Activated T-helper 1 cell treated with anti-CD3 and anti-CD28 coated beads, Interleukin-12 subunit alpha, Interleukin-12 subunit beta, Interleukin-2, Interleukin-4 antibody, amounts not matched to agents 30 ng/mL and 10 ng/mL and 1 ng/mL, durations not matched to agents 14 hours and 24 hours and 36 hours (primary cell): ENCODE results near the gene INO80B. TPM values are rescaled to one million over a fixed set of nuclear protein-coding genes. Genes with fewer than 3 reads are reported as not detected.
"Not testable (repeated sequence)": the region's sequence is repeated elsewhere in the genome, so short reads cannot be mapped to it uniquely, and the experiment has no call there.

Experiments used
- DNase-seq: peaks from one replicate; pipeline ENCODE4 v3.0.0; 2021; ENCODE audit warnings: low spot score
- H3K27ac Mint-ChIP-seq: one replicate; pipeline ENCODE4 v1.8.0; 2021; ENCODE audit warnings: mild to moderate bottlenecking, mixed read lengths
- H3K27me3 Mint-ChIP-seq: one replicate; pipeline ENCODE4 v1.8.0; 2022; ENCODE audit warnings: mild to moderate bottlenecking, moderate library complexity, mixed read lengths; ENCODE audit not compliant: insufficient read depth
- H3K36me3 Mint-ChIP-seq: one replicate; pipeline ENCODE4 v1.8.0; 2021; ENCODE audit warnings: low read depth, mixed read lengths
- H3K4me1 Mint-ChIP-seq: one replicate; pipeline ENCODE4 v1.8.0; 2021; ENCODE audit warnings: low read depth, mixed read lengths
- H3K4me3 Mint-ChIP-seq: one replicate; pipeline ENCODE4 v1.8.0; 2021; ENCODE audit warnings: mild to moderate bottlenecking, moderate library complexity, mixed read lengths
- H3K9me3 Mint-ChIP-seq: one replicate; pipeline ENCODE4 v1.8.0; 2021; ENCODE audit warnings: mixed read lengths
- intact Hi-C: fragments of 100-400 bp; cut with micrococcal nuclease; formaldehyde crosslinking; loops from one replicate; pipeline ENCODE4 v1.15.1; 2024
- total RNA-seq: library from RNA; stranded (reverse); gene quantifications from 2 replicates; pipeline ENCODE4 v1.2.3, GENCODE V29; 2022

INO80B gene
- total RNA-seq, 1 donor from 2014 or later: 67.8 TPM

- DNase-seq: no peak
- peaks cover 39% of the 10 kb centered on the region for H3K4me1 Mint-ChIP-seq
- H3K4me3 Mint-ChIP-seq: peak overlapping the region; percentile 41
- no peaks in the 10 kb centered on the region for H3K9me3 Mint-ChIP-seq
- H3K27ac Mint-ChIP-seq: peak overlapping the region; percentile 32
- peaks cover 11% of the 10 kb centered on the region for H3K36me3 Mint-ChIP-seq
- intact Hi-C loops: loop anchor here (2.0 to 10.0 kb wide), 2 partner anchors 35 to 235 kb away; partner anchors contain the start of genes INO80B and SEMA4F
- peaks cover 2% of the 10 kb centered on the region for H3K27me3 Mint-ChIP-seq
These were observed 34.9 kb upstream of the INO80B start for GRCh38 chr2:74420006-74420405.

- not testable (repeated sequence) for DNase-seq, H3K9me3 Mint-ChIP-seq, H3K27me3 Mint-ChIP-seq
- Mint-ChIP-seq H3K27ac (peak overlapping the region; percentile 99), H3K4me1 (peaks cover 39% of the 10 kb centered on the region), H3K4me3 (peak overlapping the region; percentile 98), H3K36me3 (peaks cover 16% of the 10 kb centered on the region)
- intact Hi-C loops: loop anchor here (1.0 to 10.0 kb wide), 7 partner anchors 20 to 234 kb away; partner anchors contain the start of genes AUP1, HTRA2, INO80B and SEMA4F
These were observed 34.3 kb upstream of the INO80B start for GRCh38 chr2:74420443-74421103.

GRCh38 chr2:74421221-74421870 is 33.5 kb upstream of the INO80B start, which contains the start of the genes C2orf81 and WDR54:
TSS of gene C2orf81 (minus strand) at chr2:74421619. CDS start at chr2:74421560, 59 bp downstream.
TSS of gene WDR54 (plus strand) at chr2:74421730. CDS start at chr2:74422154, 424 bp downstream.
- Mint-ChIP-seq H3K4me1 (peaks cover 35% of the 10 kb centered on the region), H3K27me3 (no peaks in the 10 kb centered on the region), H3K9me3 (no peaks in the 10 kb centered on the region), H3K4me3 (peak within 1 kb of the TSS; percentile 98), H3K36me3 (peaks cover 17% of the 10 kb centered on the region), H3K27ac (peak within 1 kb of the TSS; percentile 99)
- DNase-seq: peak; percentile 95
- intact Hi-C loops: loop anchor here (1.0 to 10.0 kb wide), 7 partner anchors 19 to 233 kb away; partner anchors contain the start of genes AUP1, HTRA2, INO80B and SEMA4F

GRCh38 chr2:74423231-74424095 is 31.4 kb upstream of the INO80B start:
- intact Hi-C loops: loop anchor here (10.0 kb wide), 1 partner anchor 231 kb away; the partner anchor contains the start of gene SEMA4F
- H3K27ac Mint-ChIP-seq: peak overlapping the region; percentile 49
- peaks cover 25% of the 10 kb centered on the region for H3K36me3 Mint-ChIP-seq
- H3K27me3 Mint-ChIP-seq: no peaks in the 10 kb centered on the region
- no peak for DNase-seq
- H3K4me3 Mint-ChIP-seq: peak overlapping the region; percentile 98
- peaks cover 29% of the 10 kb centered on the region for H3K4me1 Mint-ChIP-seq
- no peaks in the 10 kb centered on the region for H3K9me3 Mint-ChIP-seq

- no peaks in the 10 kb centered on the region for H3K9me3 Mint-ChIP-seq
- peaks cover 29% of the 10 kb centered on the region for H3K4me1 Mint-ChIP-seq
- H3K27ac Mint-ChIP-seq: no peak overlapping the region
- no peaks in the 10 kb centered on the region for H3K27me3 Mint-ChIP-seq
- H3K4me3 Mint-ChIP-seq: no peak overlapping the region
- intact Hi-C loops: loop anchor here (10.0 kb wide), 1 partner anchor 230 kb away; the partner anchor contains the start of gene SEMA4F
- peaks cover 25% of the 10 kb centered on the region for H3K36me3 Mint-ChIP-seq
- no peak for DNase-seq
These were observed 30.5 kb upstream of the INO80B start for GRCh38 chr2:74424139-74424992.

GRCh38 chr2:74424995-74425406 is 29.9 kb upstream of the INO80B start:
- H3K36me3 Mint-ChIP-seq: peaks cover 25% of the 10 kb centered on the region
- no peak overlapping the region for H3K27ac Mint-ChIP-seq
- no peak for DNase-seq
- intact Hi-C loops: loop anchor here (10.0 kb wide), 1 partner anchor 230 kb away; the partner anchor contains the start of gene SEMA4F
- no peak overlapping the region for H3K4me3 Mint-ChIP-seq
- peaks cover 25% of the 10 kb centered on the region for H3K4me1 Mint-ChIP-seq
- H3K9me3 Mint-ChIP-seq: no peaks in the 10 kb centered on the region
- no peaks in the 10 kb centered on the region for H3K27me3 Mint-ChIP-seq

GRCh38 chr2:74425523-74425922 is 29.4 kb upstream of the INO80B start:
- intact Hi-C loops: loop anchor here (10.0 kb wide), 1 partner anchor 229 kb away; the partner anchor contains the start of gene SEMA4F
- H3K36me3 Mint-ChIP-seq: peaks cover 25% of the 10 kb centered on the region

GRCh38 chr2:74426181-74426758 is 28.6 kb upstream of the INO80B start:
- no peak for DNase-seq
- Mint-ChIP-seq H3K4me3 (no peak overlapping the region), H3K27me3 (no peaks in the 10 kb centered on the region), H3K4me1 (peaks cover 14% of the 10 kb centered on the region), H3K9me3 (no peaks in the 10 kb centered on the region), H3K27ac (no peak overlapping the region), H3K36me3 (peaks cover 25% of the 10 kb centered on the region)
- intact Hi-C loops: loop anchor here (10.0 kb wide), 1 partner anchor 229 kb away; the partner anchor contains the start of gene SEMA4F

More at GRCh38 chr2:74425523-74425922, 29.4 kb upstream of the INO80B start:
- H3K4me3 Mint-ChIP-seq: no peak overlapping the region
- DNase-seq: no peak
- no peaks in the 10 kb centered on the region for H3K9me3 Mint-ChIP-seq
- no peaks in the 10 kb centered on the region for H3K27me3 Mint-ChIP-seq
- H3K27ac Mint-ChIP-seq: no peak overlapping the region
- peaks cover 20% of the 10 kb centered on the region for H3K4me1 Mint-ChIP-seq

- peaks cover 13% of the 10 kb centered on the region for H3K4me1 Mint-ChIP-seq
- H3K9me3 Mint-ChIP-seq: no peaks in the 10 kb centered on the region
- H3K27ac Mint-ChIP-seq: no peak overlapping the region
- H3K36me3 Mint-ChIP-seq: peaks cover 25% of the 10 kb centered on the region
- H3K4me3 Mint-ChIP-seq: no peak overlapping the region
- H3K27me3 Mint-ChIP-seq: no peaks in the 10 kb centered on the region
- intact Hi-C loops: loop anchor here (10.0 kb wide), 1 partner anchor 227 kb away; the partner anchor contains the start of gene SEMA4F
- no peak for DNase-seq
These were observed 27.3 kb upstream of the INO80B start for GRCh38 chr2:74427551-74427950.

- Mint-ChIP-seq H3K4me1 (peaks cover 2% of the 10 kb centered on the region), H3K27me3 (no peaks in the 10 kb centered on the region), H3K4me3 (no peak overlapping the region), H3K9me3 (no peaks in the 10 kb centered on the region), H3K27ac (no peak overlapping the region), H3K36me3 (peaks cover 18% of the 10 kb centered on the region)
- intact Hi-C loops: loop anchor here (10.0 kb wide), 1 partner anchor 226 kb away; the partner anchor contains the start of gene SEMA4F
- DNase-seq: no peak
These were observed 26.2 kb upstream of the INO80B start for GRCh38 chr2:74428675-74429074.
